Measurements from ENCODE around the gene NEK4.

DNA sequence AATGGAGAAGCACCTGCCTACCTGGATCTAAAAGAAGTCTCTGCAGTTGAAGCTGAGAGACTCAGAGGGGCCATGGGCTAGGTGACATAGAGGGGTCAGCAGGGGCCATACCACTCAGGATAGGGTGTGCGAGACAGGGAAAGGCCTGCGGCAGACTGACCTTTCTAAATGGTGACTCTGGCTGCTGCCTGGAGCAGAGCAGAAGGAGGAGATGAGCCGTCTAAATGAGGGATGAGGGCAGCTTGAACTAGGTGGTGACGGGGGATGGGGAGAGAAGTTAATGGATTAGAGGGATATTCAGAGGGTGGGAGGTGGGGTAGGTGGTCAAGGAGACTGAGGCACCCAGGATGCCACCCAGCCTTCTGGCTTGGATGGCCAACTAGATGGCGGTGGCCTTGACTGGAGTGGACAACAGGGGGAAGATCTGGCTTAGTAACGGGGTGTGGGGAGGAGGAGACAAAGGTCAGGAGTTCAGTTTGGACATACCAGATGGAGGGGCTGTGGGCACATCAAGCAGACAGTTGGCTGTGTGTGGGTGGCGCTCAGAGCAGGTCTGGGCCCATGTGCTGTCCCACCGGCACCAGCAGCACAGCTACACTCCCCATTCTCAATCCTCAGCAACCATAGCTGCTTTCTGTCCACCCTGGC is 3.5 kb upstream of the NEK4 start:
- TF ChIP-seq ZNF311 (tag by site-specific recombination; IDR thresholded peaks at IDR 0.05; ENCODE audit: borderline replicate concordance), result no peak
- no peak for TF ChIP-seq BCL11B (tag by site-specific recombination; IDR thresholded peaks at IDR 0.05; ENCODE audit: low read depth)
- TF ChIP-seq GLI4 (tag by site-specific recombination; IDR thresholded peaks at IDR 0.05), result no peak
- TF ChIP-seq, protein P1, sequence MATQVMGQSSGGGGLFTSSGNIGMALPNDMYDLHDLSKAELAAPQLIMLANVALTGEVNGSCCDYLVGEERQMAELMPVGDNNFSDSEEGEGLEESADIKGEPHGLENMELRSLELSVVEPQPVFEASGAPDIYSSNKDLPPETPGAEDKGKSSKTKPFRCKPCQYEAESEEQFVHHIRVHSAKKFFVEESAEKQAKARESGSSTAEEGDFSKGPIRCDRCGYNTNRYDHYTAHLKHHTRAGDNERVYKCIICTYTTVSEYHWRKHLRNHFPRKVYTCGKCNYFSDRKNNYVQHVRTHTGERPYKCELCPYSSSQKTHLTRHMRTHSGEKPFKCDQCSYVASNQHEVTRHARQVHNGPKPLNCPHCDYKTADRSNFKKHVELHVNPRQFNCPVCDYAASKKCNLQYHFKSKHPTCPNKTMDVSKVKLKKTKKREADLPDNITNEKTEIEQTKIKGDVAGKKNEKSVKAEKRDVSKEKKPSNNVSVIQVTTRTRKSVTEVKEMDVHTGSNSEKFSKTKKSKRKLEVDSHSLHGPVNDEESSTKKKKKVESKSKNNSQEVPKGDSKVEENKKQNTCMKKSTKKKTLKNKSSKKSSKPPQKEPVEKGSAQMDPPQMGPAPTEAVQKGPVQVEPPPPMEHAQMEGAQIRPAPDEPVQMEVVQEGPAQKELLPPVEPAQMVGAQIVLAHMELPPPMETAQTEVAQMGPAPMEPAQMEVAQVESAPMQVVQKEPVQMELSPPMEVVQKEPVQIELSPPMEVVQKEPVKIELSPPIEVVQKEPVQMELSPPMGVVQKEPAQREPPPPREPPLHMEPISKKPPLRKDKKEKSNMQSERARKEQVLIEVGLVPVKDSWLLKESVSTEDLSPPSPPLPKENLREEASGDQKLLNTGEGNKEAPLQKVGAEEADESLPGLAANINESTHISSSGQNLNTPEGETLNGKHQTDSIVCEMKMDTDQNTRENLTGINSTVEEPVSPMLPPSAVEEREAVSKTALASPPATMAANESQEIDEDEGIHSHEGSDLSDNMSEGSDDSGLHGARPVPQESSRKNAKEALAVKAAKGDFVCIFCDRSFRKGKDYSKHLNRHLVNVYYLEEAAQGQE (tag by site-specific recombination; IDR thresholded peaks at IDR 0.05), result no peak
- TF ChIP-seq ZNF248 (tag by site-specific recombination; IDR thresholded peaks at IDR 0.05), result no peak
- TF ChIP-seq KLF16 (tag by site-specific recombination; IDR thresholded peaks at IDR 0.05), result no peak
- TF ChIP-seq, protein P2, sequence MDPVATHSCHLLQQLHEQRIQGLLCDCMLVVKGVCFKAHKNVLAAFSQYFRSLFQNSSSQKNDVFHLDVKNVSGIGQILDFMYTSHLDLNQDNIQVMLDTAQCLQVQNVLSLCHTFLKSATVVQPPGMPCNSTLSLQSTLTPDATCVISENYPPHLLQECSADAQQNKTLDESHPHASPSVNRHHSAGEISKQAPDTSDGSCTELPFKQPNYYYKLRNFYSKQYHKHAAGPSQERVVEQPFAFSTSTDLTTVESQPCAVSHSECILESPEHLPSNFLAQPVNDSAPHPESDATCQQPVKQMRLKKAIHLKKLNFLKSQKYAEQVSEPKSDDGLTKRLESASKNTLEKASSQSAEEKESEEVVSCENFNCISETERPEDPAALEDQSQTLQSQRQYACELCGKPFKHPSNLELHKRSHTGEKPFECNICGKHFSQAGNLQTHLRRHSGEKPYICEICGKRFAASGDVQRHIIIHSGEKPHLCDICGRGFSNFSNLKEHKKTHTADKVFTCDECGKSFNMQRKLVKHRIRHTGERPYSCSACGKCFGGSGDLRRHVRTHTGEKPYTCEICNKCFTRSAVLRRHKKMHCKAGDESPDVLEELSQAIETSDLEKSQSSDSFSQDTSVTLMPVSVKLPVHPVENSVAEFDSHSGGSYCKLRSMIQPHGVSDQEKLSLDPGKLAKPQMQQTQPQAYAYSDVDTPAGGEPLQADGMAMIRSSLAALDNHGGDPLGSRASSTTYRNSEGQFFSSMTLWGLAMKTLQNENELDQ (tag by site-specific recombination; IDR thresholded peaks at IDR 0.05; ENCODE audit: low read depth), result no peak
- no peak for TF ChIP-seq ZNF16 (tag by site-specific recombination; IDR thresholded peaks at IDR 0.05; ENCODE audit: low read depth)
- no peak for TF ChIP-seq ZBTB7A (tag by site-specific recombination; IDR thresholded peaks at IDR 0.05; ENCODE audit: low read depth)
